OCI-LY3 (cell line): ENCODE results near the gene MCM8.

Source experiments
- CTCF ChIP-seq: fragments of 200-600, 300-600 bp; sonication (generic); IDR thresholded peaks from 2 replicates; pipeline ENCODE4 v1.5.1; 2014; ENCODE audit warnings: antibody characterized with exemption, low read length, low read depth
- EZH2phosphoT487 ChIP-seq: fragments of 200-600 bp; shearing (Covaris generic); IDR thresholded peaks from 2 replicates; pipeline ENCODE4 v1.6.1; 2018; ENCODE audit warnings: antibody characterized with exemption, mixed run types, low read depth

- TF ChIP-seq CTCF, result no peak
- TF ChIP-seq EZH2phosphoT487, result no peak
Observed at GRCh38 chr20:5928836-5929715, 21.4 kb upstream of the MCM8 start.
